ENCODE data around the gene H2AZ2.
"Not testable (repeated sequence)": the region's sequence is repeated elsewhere in the genome, so short reads cannot be mapped to it uniquely, and the experiment has no call there.

H2AZ2 gene

DNA sequence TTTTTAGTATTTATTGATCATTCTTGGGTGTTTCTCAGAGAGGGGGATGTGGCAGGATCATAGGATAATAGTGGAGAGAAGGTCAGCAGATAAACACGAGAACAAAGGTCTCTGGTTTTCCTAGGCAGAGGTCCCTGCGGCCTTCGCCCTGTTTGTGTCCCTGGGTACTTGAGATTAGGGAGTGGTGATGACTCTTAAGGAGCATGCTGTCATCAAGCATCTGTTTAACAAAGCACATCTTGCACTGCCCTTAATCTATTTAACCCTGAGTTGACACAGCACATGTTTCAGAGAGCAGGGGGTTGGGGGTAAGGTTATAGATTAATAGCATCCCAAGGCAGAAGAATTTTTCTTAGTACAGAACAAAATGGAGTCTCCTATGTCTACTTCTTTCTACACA lies 22.4 kb upstream of the H2AZ2 start:
- DNase-seq = not testable (repeated sequence)

DNA sequence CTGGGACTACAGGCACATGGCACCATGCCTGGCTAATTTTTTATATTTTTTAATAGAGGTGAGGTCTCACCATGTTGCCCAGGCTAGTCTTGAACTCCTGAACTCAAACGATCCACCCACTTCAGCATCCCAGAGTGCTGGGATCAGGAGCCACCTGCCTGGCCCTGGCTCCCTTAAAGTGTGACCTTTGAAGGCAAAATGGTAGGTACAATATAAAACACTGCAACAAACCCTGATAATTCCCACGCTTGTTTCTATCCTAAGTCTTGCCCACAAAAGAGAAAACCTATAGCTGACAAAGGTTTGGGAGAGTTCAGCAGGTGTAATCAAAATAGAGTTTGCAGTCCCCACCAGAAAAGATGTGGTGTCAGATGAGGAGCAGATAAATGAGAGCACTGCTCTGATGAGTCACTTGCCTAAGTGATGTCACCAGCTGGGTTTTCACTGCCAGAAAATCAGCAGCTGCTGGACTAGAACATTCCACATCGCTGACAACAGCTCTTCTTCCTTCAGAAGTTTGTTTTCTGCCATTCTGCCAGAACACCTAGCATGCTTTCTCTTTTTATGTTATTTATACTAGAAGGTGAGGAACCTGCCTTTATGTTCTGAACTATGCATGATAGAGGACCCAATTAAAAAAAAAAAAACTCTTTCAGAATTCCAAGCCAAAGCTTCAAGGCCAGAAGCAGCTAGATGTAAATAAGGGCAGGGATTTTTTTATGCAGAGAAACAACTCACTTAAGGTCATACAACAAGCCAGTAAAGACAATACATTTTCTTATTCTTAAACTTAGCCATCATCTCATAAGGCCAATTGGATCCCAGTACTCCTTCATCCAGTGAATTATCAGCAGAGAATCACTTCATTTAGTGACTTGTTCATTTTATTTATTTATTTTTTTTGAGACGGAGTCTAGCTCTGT lies 19.4 kb upstream of the H2AZ2 start:
- no peak for DNase-seq

DNA sequence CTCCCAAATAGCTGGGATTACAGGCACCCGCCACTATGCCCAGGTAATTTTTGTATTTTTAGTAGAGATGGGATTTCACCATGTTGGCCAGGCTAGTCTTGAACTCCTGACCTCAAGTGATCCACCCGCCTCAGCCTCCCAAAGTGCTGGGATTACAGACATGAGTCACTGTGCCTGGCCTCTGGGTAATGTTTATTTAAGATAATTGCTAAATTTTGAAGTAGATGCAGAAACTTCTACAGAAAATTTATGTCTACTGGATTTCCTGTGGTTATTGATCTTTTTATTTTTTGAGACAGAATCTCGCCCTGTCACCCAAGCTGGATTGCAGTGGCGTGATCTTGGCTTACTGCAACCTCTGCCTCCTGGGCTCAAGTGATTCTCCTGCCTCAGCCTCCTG lies 14.1 kb upstream of the H2AZ2 start:
- not testable (repeated sequence) for DNase-seq

DNA sequence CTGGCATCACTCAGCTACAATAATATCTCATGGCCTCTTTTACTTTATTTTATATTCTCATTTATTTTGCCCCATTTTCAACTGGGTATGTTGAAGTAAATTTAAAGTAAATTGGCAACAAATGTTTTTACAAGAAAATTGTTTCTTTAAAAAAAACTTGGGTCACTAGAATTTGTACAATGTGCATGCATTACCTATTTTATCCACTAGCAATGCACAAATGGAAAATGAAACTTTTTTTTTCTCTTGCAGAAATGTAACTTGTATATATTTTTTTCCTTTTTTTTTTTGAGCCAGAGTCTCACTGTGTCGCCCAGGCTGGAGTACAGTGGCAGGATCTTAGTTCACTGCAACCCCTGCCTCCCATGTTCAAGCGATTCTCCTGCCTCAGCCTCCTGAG lies 10.3 kb upstream of the H2AZ2 start:
- DNase-seq = no peak

DNA sequence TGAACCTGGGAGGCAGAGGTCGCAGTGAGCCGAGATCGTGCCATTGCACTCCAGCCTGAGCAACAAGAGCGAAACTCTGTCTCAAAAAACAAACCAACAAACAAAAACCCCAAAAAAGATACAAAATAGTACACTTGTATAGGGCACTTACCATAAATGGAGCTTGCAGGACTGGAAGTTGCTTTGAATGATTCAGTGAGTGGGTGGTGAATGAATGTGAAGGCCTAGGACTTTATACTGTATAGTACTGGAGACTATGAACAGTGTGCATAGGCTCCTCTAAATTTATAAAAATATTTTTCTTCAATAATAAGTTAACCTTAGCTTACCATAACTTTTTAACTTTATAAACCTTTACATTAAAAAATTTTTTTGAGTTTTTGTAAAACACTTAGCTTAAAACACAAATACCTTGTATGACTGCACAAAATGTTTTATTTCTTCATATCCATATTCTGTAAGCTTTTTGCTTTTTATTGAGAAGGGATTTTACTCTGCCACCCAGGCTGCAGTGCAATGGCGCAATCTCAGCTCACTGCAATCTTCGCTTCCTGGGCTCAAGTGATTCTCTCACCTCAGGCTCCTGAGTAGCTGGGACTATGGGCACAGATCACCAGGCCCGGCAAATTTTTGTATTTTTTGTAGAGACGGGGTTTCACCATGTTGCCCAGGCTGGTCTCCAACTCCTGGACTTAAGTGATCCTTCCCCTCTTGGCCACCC lies 6.9 kb upstream of the H2AZ2 start:
- no peak for DNase-seq

DNA sequence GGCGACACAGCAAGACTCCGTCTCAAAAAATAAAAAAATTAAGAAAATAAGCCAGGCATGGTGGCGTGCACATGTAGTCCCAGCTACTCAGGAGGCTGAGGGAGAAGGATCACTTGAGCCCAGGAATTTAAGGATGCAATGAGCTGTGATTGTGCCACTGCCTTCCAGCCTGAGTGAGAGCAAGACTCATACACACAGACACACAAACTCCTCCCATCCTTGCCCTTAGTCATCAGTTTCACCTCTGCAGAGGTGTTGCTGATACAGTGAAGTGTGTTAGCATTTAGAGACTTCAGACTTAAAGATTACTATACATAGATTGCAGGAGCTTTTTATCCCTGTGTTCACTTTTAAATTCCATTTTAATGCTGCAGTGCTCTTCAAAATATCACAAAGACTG lies 5.5 kb upstream of the H2AZ2 start:
- DNase-seq = no peak

DNA sequence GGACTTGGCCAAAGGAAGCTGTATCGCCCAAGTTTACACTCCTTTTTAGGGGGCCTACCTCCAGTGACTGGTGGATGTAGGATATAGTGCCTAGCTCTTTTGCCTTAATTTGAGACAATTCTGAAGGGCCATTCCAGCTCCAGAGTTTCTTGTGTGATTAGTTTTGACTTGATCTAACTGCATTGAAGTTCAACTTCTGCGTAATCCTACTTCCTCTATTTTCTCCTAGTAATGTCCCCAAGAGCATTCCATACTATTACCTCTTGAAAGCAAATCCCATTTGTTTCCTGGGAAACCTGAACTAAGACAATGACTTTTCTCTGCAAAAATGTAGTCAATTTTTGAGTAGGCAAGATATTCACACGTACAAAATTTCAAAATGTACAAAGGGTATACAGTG lies 4.7 kb upstream of the H2AZ2 start:
- DNase-seq = no peak

DNA sequence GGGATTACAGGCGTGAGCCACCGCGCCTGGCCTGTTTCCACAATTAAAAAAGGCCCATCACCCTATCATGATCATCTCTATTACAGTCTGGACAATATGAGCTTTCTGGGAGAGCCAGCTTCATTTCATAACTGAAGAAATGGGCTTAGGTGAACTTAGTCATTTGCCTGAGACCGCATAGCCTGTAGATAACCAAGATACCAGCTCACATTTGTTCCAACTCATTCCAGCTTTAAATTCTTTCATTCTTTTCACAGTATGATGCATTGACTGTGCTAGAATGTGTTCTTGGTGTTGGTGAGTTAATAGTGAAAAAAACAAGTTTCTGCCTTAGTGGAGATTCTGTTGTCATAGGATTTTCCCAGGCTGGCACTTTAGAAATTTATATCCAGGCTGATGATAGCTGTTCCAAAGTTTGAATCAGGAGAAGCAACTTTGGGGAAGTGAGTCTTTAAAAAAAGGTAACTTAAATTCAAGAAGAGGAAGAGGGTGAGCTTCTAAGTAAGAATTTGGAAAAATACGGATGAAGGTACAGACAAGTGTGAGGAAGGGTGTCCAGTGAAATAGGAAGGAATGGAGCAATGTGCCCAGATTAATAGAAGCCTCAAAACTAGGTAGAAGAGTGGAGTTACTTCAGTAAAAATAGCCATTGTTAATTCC lies 2.1 kb upstream of the H2AZ2 start:
- DNase-seq = no peak

DNA sequence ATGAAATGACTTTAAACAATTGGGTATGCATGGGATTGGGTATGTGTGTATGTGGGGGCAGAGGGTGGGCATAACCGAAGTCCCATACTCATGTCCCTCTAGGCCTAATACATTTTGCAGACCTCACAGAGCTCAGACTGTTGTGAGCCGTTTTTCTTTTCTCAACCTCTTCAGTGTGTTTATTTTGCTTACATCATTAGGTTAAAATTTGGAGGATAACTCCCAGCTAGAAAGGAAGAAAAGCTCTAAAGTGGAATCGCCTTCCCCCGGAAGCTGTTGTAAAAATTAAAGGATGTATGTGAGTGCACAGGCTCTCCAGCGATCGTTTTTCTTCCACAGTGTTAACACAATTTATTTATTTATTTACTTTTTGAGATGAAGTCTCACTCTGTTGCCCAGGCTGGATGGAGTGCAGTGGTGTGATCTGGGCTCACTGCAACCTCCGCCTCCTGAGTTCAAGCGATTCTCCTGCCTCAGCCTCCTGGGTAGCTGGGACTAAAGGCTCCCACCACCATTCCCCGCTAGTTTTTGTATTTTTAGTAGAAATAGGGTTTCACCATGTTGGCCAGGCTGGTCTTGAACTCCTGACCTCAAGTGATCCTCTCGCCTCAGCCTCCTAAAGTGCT lies 1.5 kb upstream of the H2AZ2 start:
- DNase-seq = no peak

DNA sequence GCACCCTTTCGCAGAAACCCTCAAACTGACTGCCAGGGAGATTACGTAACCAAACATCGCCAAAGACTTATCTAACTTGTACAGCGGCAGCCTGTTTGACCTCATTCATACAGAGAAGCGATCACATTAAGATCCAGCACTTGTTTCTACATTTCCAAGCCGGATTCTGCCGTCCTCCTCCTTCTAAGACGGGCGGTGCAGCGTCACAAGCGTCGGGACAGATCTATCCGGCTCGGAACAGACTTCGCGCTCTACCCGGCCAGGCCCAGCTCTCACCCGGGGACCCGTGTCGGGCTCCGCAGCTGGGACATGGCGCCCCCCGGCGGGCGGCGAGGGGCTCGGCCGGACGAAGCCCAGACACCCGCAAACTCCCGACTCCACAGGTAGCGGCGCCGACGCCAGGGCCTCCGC lies 373 bp downstream of the H2AZ2 start:
- peak; percentile 82 for DNase-seq

DNA sequence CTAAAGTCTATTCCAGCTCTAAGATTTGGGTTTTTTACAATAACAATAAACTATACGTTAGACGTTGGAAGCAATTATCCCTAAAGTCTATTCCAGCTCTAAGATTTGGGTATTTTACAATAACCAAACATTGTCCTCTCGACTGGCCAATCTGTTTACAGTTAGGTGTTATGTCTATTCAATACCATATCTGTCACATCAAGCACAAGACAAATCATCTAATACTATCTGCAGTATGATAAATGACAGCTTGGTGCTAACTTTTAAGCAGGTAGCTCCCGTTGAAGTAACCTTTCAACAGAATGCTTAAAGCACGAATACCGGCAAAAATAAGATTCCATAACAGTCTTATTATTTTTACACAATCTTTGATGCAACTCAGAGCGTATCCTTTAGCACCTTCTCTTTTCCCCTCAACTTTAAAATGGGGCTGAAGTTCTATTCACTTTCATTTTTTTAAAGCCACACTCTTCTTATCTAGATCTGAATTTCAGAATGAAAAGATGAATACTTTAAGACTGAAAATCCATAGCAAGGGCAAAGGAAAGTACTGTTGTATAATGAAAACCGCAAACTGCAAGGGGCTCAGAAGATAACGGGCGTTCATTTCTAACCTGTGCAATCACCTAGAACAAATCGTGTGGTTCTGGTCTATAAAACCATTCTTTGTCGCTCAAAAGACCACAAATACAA lies 925 bp downstream of the H2AZ2 start:
- DNase-seq = no peak

DNA sequence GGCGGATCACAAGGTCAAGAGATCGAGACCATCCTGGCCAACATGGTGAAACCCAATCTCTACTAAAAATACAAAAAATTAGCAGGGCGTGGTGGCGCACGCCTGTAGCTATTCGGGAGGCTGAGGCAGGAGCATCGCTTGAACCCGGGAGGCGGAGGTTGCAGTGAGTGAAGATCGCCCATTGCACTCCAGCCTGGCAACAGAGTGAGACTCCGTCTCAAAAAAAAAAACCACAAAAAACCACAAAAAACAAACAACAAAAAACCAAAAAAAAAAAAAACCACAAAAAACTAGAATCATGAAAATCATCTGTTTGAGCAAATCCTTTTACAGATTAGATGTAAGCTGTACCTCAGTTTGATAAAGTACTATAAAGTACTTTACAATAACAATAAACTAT lies 1.5 kb downstream of the H2AZ2 start:
- peak; percentile 24 for DNase-seq

DNA sequence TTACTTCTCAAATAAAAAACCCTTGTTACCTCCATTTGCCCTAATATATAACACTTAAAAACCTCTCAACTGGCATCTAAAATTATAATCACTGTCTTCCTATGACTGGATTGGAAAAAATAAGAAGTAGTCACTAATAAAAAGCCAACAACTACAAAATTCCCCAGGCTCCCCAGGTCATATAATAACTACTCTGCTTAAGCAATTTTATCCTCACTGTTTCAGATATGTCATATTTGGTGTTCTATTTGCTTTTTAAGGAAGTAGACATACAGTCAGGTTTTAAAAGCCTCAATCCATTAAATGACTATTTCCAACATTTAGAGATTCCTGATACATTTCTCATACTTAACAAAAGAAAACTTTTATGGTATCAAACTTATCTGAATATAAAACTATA lies 2.4 kb downstream of the H2AZ2 start:
- DNase-seq = no peak

DNA sequence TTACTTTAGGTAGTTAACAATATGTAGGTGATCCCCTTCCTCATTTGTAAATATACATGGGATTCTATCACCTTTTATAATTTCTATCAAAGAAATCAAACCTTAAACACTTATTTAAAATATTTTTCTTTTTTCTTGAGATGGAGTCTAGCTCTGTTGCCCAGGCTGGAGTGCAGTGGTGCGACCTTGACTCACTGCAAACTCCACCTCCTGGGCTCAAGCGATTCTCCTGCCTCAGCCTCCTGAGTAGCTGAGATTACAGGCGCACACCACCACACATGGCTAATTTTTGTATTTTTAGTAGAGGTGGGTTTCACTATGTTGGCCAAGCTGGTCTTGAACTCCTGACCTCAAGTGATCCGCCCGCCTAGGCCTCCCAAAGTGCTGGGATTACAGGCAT lies 4.4 kb downstream of the H2AZ2 start:
- DNase-seq = not testable (repeated sequence)

DNA sequence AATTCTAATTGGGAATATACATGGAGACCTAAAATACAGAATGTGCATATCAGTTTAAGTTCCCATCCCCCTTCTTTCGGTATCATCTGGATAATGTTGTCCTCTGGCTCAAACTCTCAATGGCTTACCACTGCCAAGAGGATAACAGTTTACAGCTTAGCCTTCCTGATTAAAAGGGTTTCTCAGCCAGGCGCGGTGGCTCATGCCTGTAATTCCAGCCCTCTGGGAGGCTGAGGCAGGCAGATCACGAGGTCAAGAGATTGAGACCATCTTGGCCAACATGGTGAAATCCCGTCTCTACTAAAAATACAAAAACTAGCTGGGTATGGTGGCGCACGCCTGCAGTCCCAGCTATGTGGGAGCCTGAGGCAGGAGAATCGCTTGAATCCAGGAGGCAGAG lies 5.2 kb downstream of the H2AZ2 start:
- not testable (repeated sequence) for DNase-seq

DNA sequence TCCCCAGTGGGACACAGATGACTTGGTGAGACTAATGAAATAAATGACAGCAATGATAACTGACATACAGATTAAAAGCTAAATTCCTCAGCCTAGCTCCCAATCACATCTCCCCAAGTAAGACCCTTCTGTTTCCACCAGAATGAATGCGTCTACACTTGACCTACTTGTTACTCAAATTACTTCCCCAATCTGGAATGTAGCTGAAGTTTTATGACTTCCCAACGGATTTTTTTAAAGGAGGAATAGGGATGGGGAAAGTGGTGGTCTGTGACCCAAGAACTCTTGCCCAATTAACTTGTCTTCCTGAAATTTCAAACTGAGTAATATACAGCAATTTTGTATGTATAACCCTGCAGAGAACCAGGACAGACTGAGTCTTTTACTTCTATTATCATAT lies 9.1 kb downstream of the H2AZ2 start:
- DNase-seq = no peak

DNA sequence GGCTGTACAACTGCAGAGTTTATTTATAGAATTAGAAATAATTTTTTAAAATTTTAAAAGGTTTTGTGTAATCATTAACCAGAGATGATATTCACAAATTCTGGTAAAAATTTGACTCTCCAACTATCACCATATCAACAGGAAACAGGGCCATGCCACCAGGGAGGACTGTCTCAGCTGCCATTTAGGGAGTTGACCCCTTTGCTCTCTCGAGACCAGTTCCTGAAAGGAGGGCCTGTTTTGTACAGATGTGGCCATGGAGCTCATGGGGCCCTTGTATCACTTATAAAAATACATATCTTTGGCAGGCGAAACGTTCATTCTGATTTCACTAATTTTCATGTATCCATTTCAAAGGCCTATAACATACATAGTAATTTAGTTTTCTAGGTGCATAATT lies 20.3 kb downstream of the H2AZ2 start:
- DNase-seq = no peak

DNA sequence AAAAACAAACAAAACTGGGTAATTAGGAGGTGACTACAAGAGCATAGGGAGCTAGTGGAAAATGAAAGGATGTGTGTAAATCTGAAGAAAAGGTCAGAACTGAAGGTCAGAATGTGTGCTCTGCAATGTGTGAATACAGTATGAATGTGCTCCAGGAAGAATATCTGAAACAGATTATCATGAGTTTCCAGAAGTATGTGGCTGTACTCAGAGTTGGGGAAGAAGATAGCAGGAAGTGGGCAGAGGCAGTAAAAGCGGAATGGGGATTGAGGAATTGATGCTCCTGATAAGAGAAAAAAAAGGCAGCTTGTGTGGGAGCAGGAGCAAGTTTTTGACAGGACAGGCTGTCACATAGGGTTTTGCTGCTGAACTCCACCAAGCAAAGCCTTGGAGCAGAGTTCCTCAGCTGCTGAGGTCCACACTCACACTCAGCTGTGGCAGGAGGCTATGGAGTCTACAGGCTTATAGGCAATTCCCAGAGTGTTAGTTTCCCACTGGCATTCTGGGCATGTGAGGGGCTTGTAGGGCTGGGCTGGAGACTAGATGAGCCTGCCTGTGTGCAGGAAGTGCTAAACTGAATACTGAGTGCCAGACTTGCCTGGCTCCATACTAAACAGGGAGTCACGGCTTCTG lies 22.9 kb downstream of the H2AZ2 start:
- no peak for DNase-seq

DNA sequence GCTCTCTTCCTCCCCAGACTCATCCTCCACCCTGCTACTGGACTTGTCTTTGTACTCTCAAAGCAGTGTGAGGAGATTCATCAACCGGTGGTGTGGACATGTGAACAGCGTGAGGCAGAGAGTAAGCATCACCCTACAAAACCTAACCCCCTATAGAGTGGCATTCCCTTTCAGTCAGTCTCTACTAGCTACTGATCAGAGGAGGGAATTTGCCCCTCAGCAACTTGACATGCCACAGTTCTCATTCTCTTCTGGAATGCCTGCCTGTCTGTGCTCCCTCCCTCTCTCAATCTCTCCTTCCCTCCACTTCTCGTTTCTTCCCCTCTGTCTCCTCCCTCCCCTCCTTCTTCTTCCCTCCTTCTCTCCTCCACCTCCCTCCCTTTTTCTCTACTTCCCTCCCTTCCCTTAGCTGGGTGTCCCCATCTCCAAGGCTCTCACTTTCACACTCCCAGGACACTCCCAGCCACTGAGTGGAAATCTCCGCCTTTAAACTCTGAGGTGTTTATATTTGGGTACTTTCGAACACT lies 24.6 kb downstream of the H2AZ2 start:
- DNase-seq = no peak

DNA sequence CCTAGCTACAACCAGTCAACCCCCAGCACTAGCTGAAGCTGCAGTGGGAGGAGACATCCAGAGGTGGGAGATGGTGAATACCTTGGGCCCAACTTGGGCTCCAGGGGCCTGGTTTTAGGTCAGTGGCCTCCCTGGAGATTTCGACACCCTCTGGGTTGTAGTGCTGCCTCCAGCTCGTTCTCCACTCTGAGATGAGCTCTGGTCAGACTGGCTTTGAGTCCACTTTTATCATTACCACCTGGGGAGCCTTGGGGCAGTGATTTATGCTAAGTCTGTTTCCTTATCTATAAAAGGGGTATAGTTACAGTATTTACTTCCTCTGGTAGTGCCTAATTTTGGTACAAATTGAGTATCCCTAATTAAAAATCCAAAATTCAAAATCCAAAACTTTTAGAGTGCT lies 28.6 kb downstream of the H2AZ2 start:
- no peak for DNase-seq

DNA sequence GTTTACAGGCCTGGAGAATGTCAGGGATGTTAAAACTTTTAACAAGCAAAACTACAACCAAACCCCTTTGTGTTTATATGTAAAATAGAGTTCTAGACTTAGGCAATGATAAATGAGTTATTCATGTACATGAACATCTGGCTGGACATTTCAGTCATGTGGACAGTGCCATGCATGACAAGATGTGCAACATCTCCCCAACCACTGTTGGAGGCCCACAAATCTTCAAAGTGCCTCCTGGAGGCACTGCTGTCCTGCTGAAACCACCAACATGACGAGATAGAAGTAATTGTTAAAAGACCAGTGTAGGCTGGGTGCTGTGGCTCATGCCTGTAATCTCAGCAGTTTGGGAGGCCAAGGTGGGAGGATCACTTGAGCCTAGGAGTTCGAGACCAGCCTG lies 33.0 kb downstream of the H2AZ2 start:
- DNase-seq = no peak

DNA sequence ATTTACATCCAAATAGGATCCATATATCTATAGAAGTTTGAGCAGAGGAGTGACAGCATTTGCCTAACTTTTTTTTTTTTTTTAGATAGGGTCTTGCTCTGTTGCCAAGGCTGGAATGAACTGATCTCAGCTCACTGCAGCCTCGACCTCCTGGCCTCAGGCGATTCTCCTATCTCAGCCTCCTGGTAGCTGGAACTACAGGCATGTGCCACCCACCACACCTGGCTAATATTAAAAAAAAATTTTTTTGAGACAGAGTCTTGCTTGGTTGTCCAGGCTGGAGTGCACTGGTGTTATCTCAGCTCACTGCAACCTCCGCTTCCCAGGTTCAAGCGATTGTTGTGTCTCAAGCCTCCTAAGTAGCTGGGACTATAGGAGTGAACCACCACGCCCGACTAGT lies 36.3 kb downstream of the H2AZ2 start:
- DNase-seq = no peak
